CD8-positive, alpha-beta memory T cell (primary cell): ENCODE results near the gene RET. TPM values are rescaled to one million over a fixed set of nuclear protein-coding genes. Genes with fewer than 3 reads are reported as not detected.

Experiments
- CTCF ChIA-PET: fragments of 350-600 bp; sonication (Branson Sonifier 250); formaldehyde crosslinking; loops from one replicate; lab custom pipeline; 2021; ENCODE audit warnings: antibody characterized with exemption; lab: Charles Lee
- POLR2A ChIA-PET: fragments of 350-600 bp; sonication (Branson Sonifier 250); formaldehyde crosslinking; loops from one replicate; lab custom pipeline; 2021; ENCODE audit warnings: antibody characterized with exemption; lab: Charles Lee
- DNase-seq, 5 donors: peaks; one replicate each; pipeline versions ENCODE4 v3.0.0 to v3.0.0-alpha.2; 2020 to 2022; ENCODE audit warnings: mixed read lengths in 1 of 5
- H3K27ac ChIP-seq: one replicate; pipeline ENCODE4 v1.7.0; 2013; ENCODE audit warnings: low read depth, mild to moderate bottlenecking, low read length, moderate library complexity
- H3K27me3 ChIP-seq: 2 replicates; pipeline ENCODE4 v1.7.0; 2013; ENCODE audit warnings: low read length, mild to moderate bottlenecking; ENCODE audit not compliant: insufficient read depth, poor library complexity, severe bottlenecking
- H3K36me3 ChIP-seq: 2 replicates; pipeline ENCODE4 v1.7.0; 2013; ENCODE audit warnings: mild to moderate bottlenecking, low read length, moderate library complexity; ENCODE audit not compliant: insufficient read depth
- H3K4me1 ChIP-seq: 2 replicates; pipeline ENCODE4 v1.7.0; 2013; ENCODE audit warnings: mild to moderate bottlenecking, low read length, moderate library complexity; ENCODE audit not compliant: insufficient read depth
- H3K4me3 ChIP-seq: 2 replicates; pipeline ENCODE4 v1.7.0; 2013; ENCODE audit warnings: mild to moderate bottlenecking, low read length
- H3K9me3 ChIP-seq: 2 replicates; pipeline ENCODE4 v1.7.0; 2013; ENCODE audit warnings: mild to moderate bottlenecking, low read length
- H3K27ac Mint-ChIP-seq, 8 donors: one replicate each; pipeline ENCODE4 v1.8.0; 2020 to 2021; ENCODE audit warnings: mixed read lengths in 8 of 8, mild to moderate bottlenecking in 6 of 8, inconsistent platforms in 3 of 8, moderate library complexity in 3 of 8
- H3K27me3 Mint-ChIP-seq, 2 donors: one replicate each; pipeline ENCODE4 v1.8.0; 2020 to 2021; ENCODE audit warnings: mixed read lengths in 2 of 2, mild to moderate bottlenecking in 1 of 2, moderate library complexity in 1 of 2
- H3K36me3 Mint-ChIP-seq, 3 donors: one replicate each; pipeline ENCODE4 v1.8.0; 2020 to 2021; ENCODE audit warnings: mixed read lengths in 3 of 3, inconsistent platforms in 1 of 3, mild to moderate bottlenecking in 1 of 3
- H3K4me1 Mint-ChIP-seq, 3 donors: one replicate each; pipeline ENCODE4 v1.8.0; 2020 to 2021; ENCODE audit warnings: mixed read lengths in 3 of 3, inconsistent platforms in 1 of 3, mild to moderate bottlenecking in 1 of 3
- H3K4me3 Mint-ChIP-seq, 7 donors: one replicate each; pipeline ENCODE4 v1.8.0; 2020 to 2021; ENCODE audit warnings: mixed read lengths in 7 of 7, mild to moderate bottlenecking in 6 of 7, moderate library complexity in 4 of 7, inconsistent platforms in 2 of 7
- H3K9me3 Mint-ChIP-seq, 5 donors: one replicate each; pipeline ENCODE4 v1.8.0; 2020 to 2022; ENCODE audit warnings: mixed read lengths in 5 of 5, mild to moderate bottlenecking in 3 of 5, moderate library complexity in 2 of 5, inconsistent platforms in 1 of 5
- polyA plus RNA-seq: library from polyadenylated mRNA; unstranded; fragments of 300-500 nt; fragmentation: Illumina TruSeq; gene quantifications from one replicate; pipeline ENCODE4 v1.2.3, GENCODE V29; 2021
- total RNA-seq, 2 experiments: library from RNA; stranded (reverse); gene quantifications; one replicate each; pipeline ENCODE4 v1.2.3, GENCODE V29; 2021

RET gene
- total and polyA plus RNA-seq, 3 experiments from 2014 or later, result 0.06 to 0.24 TPM; not detected in 1

- H3K27me3 Mint-ChIP-seq, result peaks cover 0 to 1% of the 10 kb centered on the region in 2 donors
- Histone ChIP-seq H3K9me3 (no peaks in the 10 kb centered on the region), H3K27me3 (no peaks in the 10 kb centered on the region), H3K4me3 (no peak overlapping the region), H3K27ac (no peak overlapping the region), H3K4me1 (peaks cover 6% of the 10 kb centered on the region), H3K36me3 (peaks cover 17% of the 10 kb centered on the region)
- H3K4me1 Mint-ChIP-seq, result peaks cover 43 to 65% (median 60%) of the 10 kb centered on the region in 3 donors
- CTCF ChIA-PET, result no interaction called here
- DNase-seq, result no peak
- H3K27ac Mint-ChIP-seq, result peak overlapping the region in 5 of 8 donors; percentile 4 to 82 (median 65)
- peaks cover 6 to 64% (median 18%) of the 10 kb centered on the region in 3 donors for H3K36me3 Mint-ChIP-seq
- POLR2A ChIA-PET, result interaction anchor here (1.6 kb wide), 1 partner anchor 25 kb away, joined by 4 read pairs; the partner anchor contains the start of gene CSGALNACT2
- H3K4me3 Mint-ChIP-seq, result peak overlapping the region in 1 of 7 donors; percentile 30
- H3K9me3 Mint-ChIP-seq, result no peaks in the 10 kb centered on the region
Measured at GRCh38 chr10:43162604-43163003, 85.7 kb downstream of the RET start.

GRCh38 chr10:43166207-43166879, 89.5 kb downstream of the RET start:
- peaks cover 0 to 66% (median 28%) of the 10 kb centered on the region in 3 donors for H3K36me3 Mint-ChIP-seq
- no peak overlapping the region for H3K4me3 Mint-ChIP-seq
- Histone ChIP-seq H3K27me3 (no peaks in the 10 kb centered on the region), H3K27ac (no peak overlapping the region), H3K4me3 (no peak overlapping the region), H3K4me1 (peaks cover 6% of the 10 kb centered on the region), H3K36me3 (peaks cover 21% of the 10 kb centered on the region), H3K9me3 (no peaks in the 10 kb centered on the region)
- H3K27me3 Mint-ChIP-seq, result peaks cover 0 to 1% of the 10 kb centered on the region in 2 donors
- ChIA-PET POLR2A (no interaction called here), CTCF (no interaction called here)
- peaks cover 34 to 62% (median 47%) of the 10 kb centered on the region in 3 donors for H3K4me1 Mint-ChIP-seq
- no peak for DNase-seq
- H3K27ac Mint-ChIP-seq, result peak overlapping the region in 3 of 8 donors; percentile 30 to 57 (median 51)
- no peaks in the 10 kb centered on the region for H3K9me3 Mint-ChIP-seq

GRCh38 chr10:43166880-43167497, 90.1 kb downstream of the RET start:
- Mint-ChIP-seq H3K4me1 (peaks cover 32 to 62% (median 47%) of the 10 kb centered on the region in 3 donors), H3K27ac (peak overlapping the region in 4 of 8 donors; percentile 17 to 60 (median 30)), H3K27me3 (no peaks in the 10 kb centered on the region), H3K36me3 (peaks cover 0 to 65% (median 29%) of the 10 kb centered on the region in 3 donors), H3K4me3 (no peak overlapping the region), H3K9me3 (no peaks in the 10 kb centered on the region)
- H3K9me3 ChIP-seq, result no peaks in the 10 kb centered on the region
- H3K4me1 ChIP-seq, result peaks cover 6% of the 10 kb centered on the region
- H3K27ac ChIP-seq, result no peak overlapping the region
- H3K27me3 ChIP-seq, result no peaks in the 10 kb centered on the region
- H3K4me3 ChIP-seq, result no peak overlapping the region
- ChIA-PET POLR2A (no interaction called here), CTCF (no interaction called here)
- H3K36me3 ChIP-seq, result peaks cover 19% of the 10 kb centered on the region
- no peak for DNase-seq

- peaks cover 31 to 62% (median 47%) of the 10 kb centered on the region in 3 donors for H3K4me1 Mint-ChIP-seq
- Histone ChIP-seq H3K36me3 (peaks cover 17% of the 10 kb centered on the region), H3K27me3 (no peaks in the 10 kb centered on the region), H3K4me1 (peaks cover 5% of the 10 kb centered on the region), H3K4me3 (no peak overlapping the region), H3K9me3 (no peaks in the 10 kb centered on the region), H3K27ac (no peak overlapping the region)
- peaks cover 0 to 64% (median 29%) of the 10 kb centered on the region in 3 donors for H3K36me3 Mint-ChIP-seq
- no peak for DNase-seq
- ChIA-PET CTCF (no interaction called here), POLR2A (no interaction called here)
- H3K27ac Mint-ChIP-seq, result no peak overlapping the region
- no peaks in the 10 kb centered on the region for H3K27me3 Mint-ChIP-seq
- H3K9me3 Mint-ChIP-seq, result no peaks in the 10 kb centered on the region
- H3K4me3 Mint-ChIP-seq, result no peak overlapping the region
Measured at GRCh38 chr10:43167498-43167889, 90.6 kb downstream of the RET start.

- peaks cover 0 to 66% (median 42%) of the 10 kb centered on the region in 3 donors for H3K36me3 Mint-ChIP-seq
- H3K9me3 Mint-ChIP-seq, result no peaks in the 10 kb centered on the region
- Histone ChIP-seq H3K4me3 (no peak overlapping the region), H3K27ac (no peak overlapping the region), H3K9me3 (no peaks in the 10 kb centered on the region), H3K36me3 (peaks cover 25% of the 10 kb centered on the region), H3K4me1 (peaks cover 6% of the 10 kb centered on the region), H3K27me3 (no peaks in the 10 kb centered on the region)
- peaks cover 33 to 58% (median 36%) of the 10 kb centered on the region in 3 donors for H3K4me1 Mint-ChIP-seq
- ChIA-PET POLR2A (no interaction called here), CTCF (interaction anchor here (2.8 kb wide), 1 partner anchor 34 kb away, joined by 10 read pairs; no protein-coding TSS in a partner anchor)
- DNase-seq, result no peak
- H3K27me3 Mint-ChIP-seq, result no peaks in the 10 kb centered on the region
- H3K4me3 Mint-ChIP-seq, result no peak overlapping the region
- H3K27ac Mint-ChIP-seq, result peak overlapping the region in 7 of 8 donors; percentile 6 to 57 (median 12)
Measured at GRCh38 chr10:43170491-43170890, 93.6 kb downstream of the RET start.

- no peak overlapping the region for H3K27ac ChIP-seq
- H3K4me3 ChIP-seq, result no peak overlapping the region
- Mint-ChIP-seq H3K27ac (peak overlapping the region in 6 of 8 donors; percentile 19 to 70 (median 33)), H3K36me3 (peaks cover 10 to 80% (median 53%) of the 10 kb centered on the region in 3 donors), H3K27me3 (no peaks in the 10 kb centered on the region), H3K9me3 (peaks cover 0 to 1% (median 0%) of the 10 kb centered on the region in 5 donors), H3K4me1 (peaks cover 24 to 48% (median 28%) of the 10 kb centered on the region in 3 donors), H3K4me3 (no peak overlapping the region)
- H3K27me3 ChIP-seq, result no peaks in the 10 kb centered on the region
- CTCF ChIA-PET, result interaction anchor here (1.3 kb wide), 1 partner anchor 49 kb away, joined by 3 read pairs; no protein-coding TSS in a partner anchor
- peaks cover 6% of the 10 kb centered on the region for H3K4me1 ChIP-seq
- DNase-seq, result no peak
- H3K36me3 ChIP-seq, result peaks cover 35% of the 10 kb centered on the region
- no peaks in the 10 kb centered on the region for H3K9me3 ChIP-seq
- POLR2A ChIA-PET, result interaction anchor here (1.0 kb wide), 1 partner anchor 35 kb away, joined by 4 read pairs; the partner anchor contains the start of gene CSGALNACT2
Measured at GRCh38 chr10:43172645-43173044, 95.8 kb downstream of the RET start.

GRCh38 chr10:43173120-43173519, 96.3 kb downstream of the RET start:
- DNase-seq, result no peak
- Mint-ChIP-seq H3K4me3 (no peak overlapping the region), H3K27ac (peak overlapping the region in 6 of 8 donors; percentile 8 to 70 (median 33)), H3K4me1 (peaks cover 24 to 48% (median 28%) of the 10 kb centered on the region in 3 donors), H3K9me3 (peaks cover 0 to 1% (median 0%) of the 10 kb centered on the region in 5 donors), H3K36me3 (peaks cover 14 to 83% (median 58%) of the 10 kb centered on the region in 3 donors), H3K27me3 (no peaks in the 10 kb centered on the region)
- POLR2A ChIA-PET, result no interaction called here
- no peak overlapping the region for H3K4me3 ChIP-seq
- no peak overlapping the region for H3K27ac ChIP-seq
- CTCF ChIA-PET, result no interaction called here
- no peaks in the 10 kb centered on the region for H3K27me3 ChIP-seq
- no peaks in the 10 kb centered on the region for H3K9me3 ChIP-seq
- H3K36me3 ChIP-seq, result peaks cover 37% of the 10 kb centered on the region
- peaks cover 6% of the 10 kb centered on the region for H3K4me1 ChIP-seq

GRCh38 chr10:43174969-43175368, 98.1 kb downstream of the RET start:
- H3K4me3 Mint-ChIP-seq, result no peak overlapping the region
- peaks cover 34% of the 10 kb centered on the region for H3K36me3 ChIP-seq
- H3K9me3 ChIP-seq, result no peaks in the 10 kb centered on the region
- H3K27me3 Mint-ChIP-seq, result no peaks in the 10 kb centered on the region
- peak overlapping the region in 1 of 8 donors; percentile 30 for H3K27ac Mint-ChIP-seq
- H3K4me1 Mint-ChIP-seq, result peaks cover 24 to 35% (median 28%) of the 10 kb centered on the region in 3 donors
- no peak for DNase-seq
- H3K9me3 Mint-ChIP-seq, result peaks cover 0 to 5% (median 2%) of the 10 kb centered on the region in 5 donors
- peaks cover 6% of the 10 kb centered on the region for H3K4me1 ChIP-seq
- H3K27me3 ChIP-seq, result no peaks in the 10 kb centered on the region
- peaks cover 26 to 85% (median 58%) of the 10 kb centered on the region in 3 donors for H3K36me3 Mint-ChIP-seq
- no peak overlapping the region for H3K4me3 ChIP-seq
- H3K27ac ChIP-seq, result no peak overlapping the region
- POLR2A ChIA-PET, result no interaction called here
- CTCF ChIA-PET, result no interaction called here
